ENCODE data around the gene GPS2. TPM values are rescaled to one million over a fixed set of nuclear protein-coding genes. Genes with fewer than 3 reads are reported as not detected.
A peak's percentile ranks its signal among the peaks of the same experiment; 100 is the strongest.

GPS2 gene
- total and polyA plus RNA-seq, 2 donors (not counting 1 experiment from before 2014, with no cell fraction given) = 30.6 to 55.3 TPM

DNA sequence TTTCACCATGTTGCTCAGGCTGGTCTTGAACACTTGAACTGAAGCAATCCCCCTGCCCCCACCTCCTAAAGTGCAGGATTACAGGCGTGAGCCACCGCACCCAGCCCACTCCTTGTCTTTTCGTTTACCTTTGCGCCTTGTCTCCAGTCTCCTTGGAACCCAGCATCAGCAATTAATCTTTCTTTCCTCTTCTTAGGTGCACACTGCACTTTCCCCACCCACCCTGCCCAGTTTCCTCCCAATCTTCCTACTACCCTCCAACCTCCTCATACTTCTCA is 51.4 kb downstream of the GPS2 start:
- no peak overlapping the region for H2AFZ ChIP-seq (ENCODE audit: low read length)
- no peaks in the 10 kb centered on the region for H3K36me3 ChIP-seq (ENCODE audit: control insufficient read depth, insufficient read depth, low read length)
- no peak overlapping the region for H3K4me3 ChIP-seq (replicated peaks in 1 of 4; ENCODE audit: control extremely low read depth in 1 of 4, insufficient read depth in 1 of 4, low read depth in 3 of 4, low read length in 4 of 4)
- no peaks in the 10 kb centered on the region for H3K79me2 ChIP-seq (ENCODE audit: control insufficient read depth, insufficient read depth, low read length)
- H3K27ac ChIP-seq (ENCODE audit: insufficient read depth, low read length) = no peak overlapping the region
- no peaks in the 10 kb centered on the region for H4K20me1 ChIP-seq (ENCODE audit: control insufficient read depth, extremely low read depth, insufficient read depth, low read length)
- H3K9me3 ChIP-seq (ENCODE audit: control insufficient read depth, insufficient read depth, low read depth, low read length) = no peaks in the 10 kb centered on the region
- no peak overlapping the region for H3K9ac ChIP-seq (ENCODE audit: insufficient read depth, low read length)
- no peak overlapping the region for H3K4me2 ChIP-seq (ENCODE audit: extremely low read depth, insufficient read depth, low read length)
- peaks cover 3% of the 10 kb centered on the region for H3K4me1 ChIP-seq (ENCODE audit: control insufficient read depth, extremely low read depth, insufficient read depth, low read length)
- no peak for DNase-seq (ENCODE audit: low read depth in 2 of 2)
- no peaks in the 10 kb centered on the region for H3K27me3 ChIP-seq (ENCODE audit: control insufficient read depth, insufficient read depth, low read length)
- TF ChIP-seq, protein P1, sequence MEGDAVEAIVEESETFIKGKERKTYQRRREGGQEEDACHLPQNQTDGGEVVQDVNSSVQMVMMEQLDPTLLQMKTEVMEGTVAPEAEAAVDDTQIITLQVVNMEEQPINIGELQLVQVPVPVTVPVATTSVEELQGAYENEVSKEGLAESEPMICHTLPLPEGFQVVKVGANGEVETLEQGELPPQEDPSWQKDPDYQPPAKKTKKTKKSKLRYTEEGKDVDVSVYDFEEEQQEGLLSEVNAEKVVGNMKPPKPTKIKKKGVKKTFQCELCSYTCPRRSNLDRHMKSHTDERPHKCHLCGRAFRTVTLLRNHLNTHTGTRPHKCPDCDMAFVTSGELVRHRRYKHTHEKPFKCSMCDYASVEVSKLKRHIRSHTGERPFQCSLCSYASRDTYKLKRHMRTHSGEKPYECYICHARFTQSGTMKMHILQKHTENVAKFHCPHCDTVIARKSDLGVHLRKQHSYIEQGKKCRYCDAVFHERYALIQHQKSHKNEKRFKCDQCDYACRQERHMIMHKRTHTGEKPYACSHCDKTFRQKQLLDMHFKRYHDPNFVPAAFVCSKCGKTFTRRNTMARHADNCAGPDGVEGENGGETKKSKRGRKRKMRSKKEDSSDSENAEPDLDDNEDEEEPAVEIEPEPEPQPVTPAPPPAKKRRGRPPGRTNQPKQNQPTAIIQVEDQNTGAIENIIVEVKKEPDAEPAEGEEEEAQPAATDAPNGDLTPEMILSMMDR (conservative IDR thresholded peaks at IDR 0.05 in 1 of 2, IDR thresholded peaks at IDR 0.05 in 1 of 2; ENCODE audit: low read depth in 1 of 2, low read length in 2 of 2) = no peak
- no peak for TF ChIP-seq EZH2 (IDR thresholded peaks at IDR 0.05; ENCODE audit: low read length, missing control alignments)

DNA sequence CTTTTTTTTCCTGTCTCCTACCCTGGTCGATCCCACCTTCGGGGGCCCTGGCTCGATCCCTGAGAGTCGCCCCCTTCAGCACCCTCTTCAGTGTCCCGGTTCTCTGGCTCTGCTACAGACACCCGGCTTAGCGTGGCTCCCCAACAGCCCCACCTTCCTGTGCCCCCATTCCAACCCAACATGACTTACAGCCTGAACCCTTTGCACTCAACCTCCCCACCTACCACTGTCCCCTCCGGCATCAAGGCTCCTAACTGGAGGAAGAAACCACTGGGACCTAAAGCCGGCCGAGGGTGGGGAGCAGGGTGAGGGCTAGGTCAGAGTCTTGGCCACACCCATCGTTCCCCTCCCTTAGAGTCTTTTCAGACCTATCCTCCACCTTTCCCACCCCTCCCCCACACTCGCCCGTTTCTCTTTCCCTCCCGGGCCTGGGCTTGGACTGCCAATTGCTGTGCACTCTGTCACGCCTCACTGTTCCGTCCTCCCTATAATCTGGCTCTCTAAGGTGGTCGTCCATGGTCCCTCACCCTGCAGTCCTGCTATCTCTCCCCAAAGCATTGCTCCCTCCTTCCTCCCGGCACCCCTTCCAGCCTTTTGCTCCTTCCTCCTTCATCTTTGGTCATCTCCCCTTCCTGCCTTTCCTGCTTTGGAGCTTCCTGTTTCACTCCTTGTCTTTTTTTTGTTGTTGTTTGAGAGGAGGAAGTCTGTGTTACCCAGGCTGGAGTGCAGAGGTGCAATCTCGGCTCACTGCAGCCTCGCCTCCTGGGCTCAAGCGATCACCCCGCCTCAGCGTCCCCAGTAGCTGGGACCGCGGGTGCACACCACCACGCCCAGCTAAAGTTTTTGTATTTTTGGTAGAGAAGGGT is 52.0 kb downstream of the GPS2 start:
- H3K79me2 ChIP-seq (ENCODE audit: control insufficient read depth, insufficient read depth, low read length) = no peaks in the 10 kb centered on the region
- no peak overlapping the region for H3K9ac ChIP-seq (ENCODE audit: insufficient read depth, low read length)
- H3K36me3 ChIP-seq (ENCODE audit: control insufficient read depth, insufficient read depth, low read length) = no peaks in the 10 kb centered on the region
- H3K9me3 ChIP-seq (ENCODE audit: control insufficient read depth, insufficient read depth, low read depth, low read length) = no peaks in the 10 kb centered on the region
- H3K4me1 ChIP-seq (ENCODE audit: control insufficient read depth, extremely low read depth, insufficient read depth, low read length) = peaks cover 3% of the 10 kb centered on the region
- TF ChIP-seq EZH2 (IDR thresholded peaks at IDR 0.05; ENCODE audit: low read length, missing control alignments) = no peak
- TF ChIP-seq, protein P1 (conservative IDR thresholded peaks at IDR 0.05 in 1 of 2, IDR thresholded peaks at IDR 0.05 in 1 of 2; ENCODE audit: low read depth in 1 of 2, low read length in 2 of 2) = no peak
- peak overlapping the region in 2 of 4 experiments; percentile 4 to 20 for H3K4me3 ChIP-seq (replicated peaks in 1 of 4; ENCODE audit: control extremely low read depth in 1 of 4, insufficient read depth in 1 of 4, low read depth in 3 of 4, low read length in 4 of 4)
- H3K4me2 ChIP-seq (ENCODE audit: extremely low read depth, insufficient read depth, low read length) = peak overlapping the region; percentile 80
- H3K27me3 ChIP-seq (ENCODE audit: control insufficient read depth, insufficient read depth, low read length) = no peaks in the 10 kb centered on the region
- DNase-seq (ENCODE audit: low read depth in 2 of 2) = no peak
- H2AFZ ChIP-seq (ENCODE audit: low read length) = peak overlapping the region; percentile 86
- no peak overlapping the region for H3K27ac ChIP-seq (ENCODE audit: insufficient read depth, low read length)
- H4K20me1 ChIP-seq (ENCODE audit: control insufficient read depth, extremely low read depth, insufficient read depth, low read length) = no peaks in the 10 kb centered on the region

Other genes with a start within 250 kb of the GPS2 start
Only the 30 nearest of the 34 such genes appear.
- gene ASGR2, start 200.5 kb downstream of the GPS2 start, total RNA-seq = not detected in 2 replicates
- gene ASGR2, start 200.5 kb downstream of the GPS2 start, polyA plus RNA-seq = not detected in 2 replicates
- gene ASGR1, start 136.0 kb downstream of the GPS2 start, total RNA-seq = 0.66 and 0.77 TPM in 2 replicates
- 0.14 and 0.19 TPM in 2 replicates for gene ASGR1, start 136.0 kb downstream of the GPS2 start, polyA plus RNA-seq
- gene DLG4, start 95.5 kb downstream of the GPS2 start, total RNA-seq = 12.6 and 22.0 TPM in 2 replicates
- gene DLG4, start 95.5 kb downstream of the GPS2 start, polyA plus RNA-seq = 11.3 and 14.2 TPM in 2 replicates
- 185 and 313 TPM in 2 replicates for gene ACADVL, start 95.4 kb downstream of the GPS2 start, total RNA-seq
- 129 and 143 TPM in 2 replicates for gene ACADVL, start 95.4 kb downstream of the GPS2 start, polyA plus RNA-seq
- 91.8 and 95.8 TPM in 2 replicates for gene DVL2, start 80.8 kb downstream of the GPS2 start, total RNA-seq
- 8.1 and 8.6 TPM in 2 replicates for gene DVL2, start 80.8 kb downstream of the GPS2 start, polyA plus RNA-seq
- 41.6 and 45.4 TPM in 2 replicates for gene PHF23, start 75.9 kb downstream of the GPS2 start, total RNA-seq
- 46.6 and 48.7 TPM in 2 replicates for gene PHF23, start 75.9 kb downstream of the GPS2 start, polyA plus RNA-seq
- gene GABARAP, start 72.9 kb downstream of the GPS2 start, total RNA-seq = 173 and 224 TPM in 2 replicates
- gene GABARAP, start 72.9 kb downstream of the GPS2 start, polyA plus RNA-seq = 978 and 1,154 TPM in 2 replicates
- 23.1 and 40.5 TPM in 2 replicates for gene CTDNEP1, start 63.6 kb downstream of the GPS2 start, total RNA-seq
- gene CTDNEP1, start 63.6 kb downstream of the GPS2 start, polyA plus RNA-seq = 134 and 149 TPM in 2 replicates
- gene ELP5, start 63.1 kb downstream of the GPS2 start, total RNA-seq = 31.3 and 33.2 TPM in 2 replicates
- gene ELP5, start 63.1 kb downstream of the GPS2 start, polyA plus RNA-seq = 22.6 and 52.2 TPM in 2 replicates
- gene CLDN7, start 52.9 kb downstream of the GPS2 start, total RNA-seq = 2.6 and 17.2 TPM in 2 replicates
- gene CLDN7, start 52.9 kb downstream of the GPS2 start, polyA plus RNA-seq = 1.0 and 2.3 TPM in 2 replicates
- under 0.01 TPM in 2 replicates for gene SLC2A4, start 33.6 kb downstream of the GPS2 start, total RNA-seq
- 0.09 and 0.19 TPM in 2 replicates for gene SLC2A4, start 33.6 kb downstream of the GPS2 start, polyA plus RNA-seq
- under 0.01 TPM in 1 of 2 replicates, not detected in the other for gene YBX2, start 20.7 kb downstream of the GPS2 start, total RNA-seq
- gene YBX2, start 20.7 kb downstream of the GPS2 start, polyA plus RNA-seq = not detected in 2 replicates
- 275 and 347 TPM in 2 replicates for gene EIF5A, start 7.7 kb downstream of the GPS2 start, total RNA-seq
- gene EIF5A, start 7.7 kb downstream of the GPS2 start, polyA plus RNA-seq = 752 and 1,278 TPM in 2 replicates
- gene NEURL4, start 14.0 kb upstream of the GPS2 start, total RNA-seq = 18.2 and 20.1 TPM in 2 replicates
- 6.0 and 8.3 TPM in 2 replicates for gene NEURL4, start 14.0 kb upstream of the GPS2 start, polyA plus RNA-seq
- gene ACAP1, start 21.2 kb upstream of the GPS2 start, total RNA-seq = 2.1 and 3.9 TPM in 2 replicates
- gene ACAP1, start 21.2 kb upstream of the GPS2 start, polyA plus RNA-seq = 0.06 and 0.40 TPM in 2 replicates
- gene KCTD11, start 36.8 kb upstream of the GPS2 start, total RNA-seq = 8.8 and 9.0 TPM in 2 replicates
- gene KCTD11, start 36.8 kb upstream of the GPS2 start, polyA plus RNA-seq = 8.4 and 11.9 TPM in 2 replicates
- gene TMEM95, start 39.8 kb upstream of the GPS2 start, total RNA-seq = not detected in 2 replicates
- not detected in 2 replicates for gene TMEM95, start 39.8 kb upstream of the GPS2 start, polyA plus RNA-seq
- 0.66 and 1.0 TPM in 2 replicates for gene TNK1, start 65.7 kb upstream of the GPS2 start, total RNA-seq
- gene TNK1, start 65.7 kb upstream of the GPS2 start, polyA plus RNA-seq = 0.15 and 0.20 TPM in 2 replicates
- gene PLSCR3, start 79.2 kb upstream of the GPS2 start, total RNA-seq = 18.7 and 25.4 TPM in 2 replicates
- gene PLSCR3, start 79.2 kb upstream of the GPS2 start, polyA plus RNA-seq = 39.1 and 42.1 TPM in 2 replicates
- 206 and 212 TPM in 2 replicates for gene TMEM256, start 88.7 kb upstream of the GPS2 start, total RNA-seq
- gene TMEM256, start 88.7 kb upstream of the GPS2 start, polyA plus RNA-seq = 59.1 and 78.7 TPM in 2 replicates
- gene NLGN2, start 92.5 kb upstream of the GPS2 start, total RNA-seq = 5.1 and 12.1 TPM in 2 replicates
- 7.3 and 10.0 TPM in 2 replicates for gene NLGN2, start 92.5 kb upstream of the GPS2 start, polyA plus RNA-seq
- not detected in 2 replicates for gene SPEM1, start 105.0 kb upstream of the GPS2 start, total RNA-seq
- gene SPEM1, start 105.0 kb upstream of the GPS2 start, polyA plus RNA-seq = not detected in 2 replicates
- not detected in 2 replicates for gene SPEM2, start 110.3 kb upstream of the GPS2 start, total RNA-seq
- not detected in 2 replicates for gene SPEM2, start 110.3 kb upstream of the GPS2 start, polyA plus RNA-seq
- not detected in 2 replicates for gene SPEM3, start 113.5 kb upstream of the GPS2 start, total RNA-seq
- not detected in 2 replicates for gene SPEM3, start 113.5 kb upstream of the GPS2 start, polyA plus RNA-seq
- gene TMEM102, start 120.1 kb upstream of the GPS2 start, total RNA-seq = 1.5 and 1.8 TPM in 2 replicates
- 0.52 and 0.58 TPM in 2 replicates for gene TMEM102, start 120.1 kb upstream of the GPS2 start, polyA plus RNA-seq
- gene FGF11, start 124.2 kb upstream of the GPS2 start, total RNA-seq = 0.33 and 1.3 TPM in 2 replicates
- gene FGF11, start 124.2 kb upstream of the GPS2 start, polyA plus RNA-seq = 0.43 and 0.87 TPM in 2 replicates
- 5.6 and 12.2 TPM in 2 replicates for gene CHRNB1, start 129.7 kb upstream of the GPS2 start, total RNA-seq
- gene CHRNB1, start 129.7 kb upstream of the GPS2 start, polyA plus RNA-seq = 6.3 and 9.2 TPM in 2 replicates
- gene ZBTB4, start 164.3 kb upstream of the GPS2 start, total RNA-seq = 16.4 and 29.9 TPM in 2 replicates
- gene ZBTB4, start 164.3 kb upstream of the GPS2 start, polyA plus RNA-seq = 21.3 and 22.3 TPM in 2 replicates
- gene SLC35G6, start 166.1 kb upstream of the GPS2 start, total RNA-seq = not detected in 2 replicates
- not detected in 2 replicates for gene SLC35G6, start 166.1 kb upstream of the GPS2 start, polyA plus RNA-seq
- gene POLR2A, start 169.0 kb upstream of the GPS2 start, total RNA-seq = 60.1 and 75.8 TPM in 2 replicates
- 6.8 and 7.1 TPM in 2 replicates for gene POLR2A, start 169.0 kb upstream of the GPS2 start, polyA plus RNA-seq